Rectal smooth muscle tissue (tissue), 1 donor: Measurements from ENCODE around the gene ESR2.

Source experiments
- H3K27ac ChIP-seq: one replicate; pipeline ENCODE4 v1.7.0; 2013; ENCODE audit warnings: low read depth, low read length, inconsistent platforms
- H3K27me3 ChIP-seq: one replicate; pipeline ENCODE4 v1.7.0; 2013; ENCODE audit warnings: low read length; ENCODE audit not compliant: control insufficient read depth, insufficient read depth
- H3K36me3 ChIP-seq: one replicate; pipeline ENCODE4 v1.7.0; 2013; ENCODE audit warnings: low read length; ENCODE audit not compliant: control insufficient read depth, insufficient read depth
- H3K4me1 ChIP-seq: one replicate; pipeline ENCODE4 v1.7.0; 2013; ENCODE audit warnings: low read length; ENCODE audit not compliant: control insufficient read depth, insufficient read depth
- H3K4me3 ChIP-seq: one replicate; pipeline ENCODE4 v1.7.0; 2013; ENCODE audit warnings: low read length
- H3K9ac ChIP-seq: one replicate; pipeline ENCODE4 v1.7.0; 2013; ENCODE audit warnings: low read length

Gene ESR2

DNA sequence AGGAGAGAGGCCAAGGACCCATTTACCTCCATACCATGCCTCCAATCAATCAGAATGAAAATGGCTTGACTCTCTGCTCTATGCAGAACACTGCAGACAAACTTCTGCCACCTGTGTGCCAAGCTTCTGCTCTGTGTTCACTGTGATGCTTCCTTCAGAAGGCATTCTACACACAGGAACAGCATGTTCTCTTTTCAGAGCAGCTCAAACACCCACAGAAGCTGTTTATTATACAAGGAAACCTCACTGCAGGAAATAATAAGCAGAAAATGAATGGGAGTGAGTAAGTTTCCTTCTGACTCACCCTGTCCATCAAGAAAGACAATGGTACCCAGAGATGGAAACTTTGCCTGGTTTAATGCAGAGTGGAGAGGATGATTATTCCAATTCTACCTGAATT lies 2.4 kb upstream of the ESR2 start:
- no peak overlapping the region for H3K27ac ChIP-seq
- H3K4me1 ChIP-seq = no peaks in the 10 kb centered on the region
- no peak overlapping the region for H3K4me3 ChIP-seq
- no peak overlapping the region for H3K9ac ChIP-seq
- H3K36me3 ChIP-seq = no peaks in the 10 kb centered on the region
- no peaks in the 10 kb centered on the region for H3K27me3 ChIP-seq

DNA sequence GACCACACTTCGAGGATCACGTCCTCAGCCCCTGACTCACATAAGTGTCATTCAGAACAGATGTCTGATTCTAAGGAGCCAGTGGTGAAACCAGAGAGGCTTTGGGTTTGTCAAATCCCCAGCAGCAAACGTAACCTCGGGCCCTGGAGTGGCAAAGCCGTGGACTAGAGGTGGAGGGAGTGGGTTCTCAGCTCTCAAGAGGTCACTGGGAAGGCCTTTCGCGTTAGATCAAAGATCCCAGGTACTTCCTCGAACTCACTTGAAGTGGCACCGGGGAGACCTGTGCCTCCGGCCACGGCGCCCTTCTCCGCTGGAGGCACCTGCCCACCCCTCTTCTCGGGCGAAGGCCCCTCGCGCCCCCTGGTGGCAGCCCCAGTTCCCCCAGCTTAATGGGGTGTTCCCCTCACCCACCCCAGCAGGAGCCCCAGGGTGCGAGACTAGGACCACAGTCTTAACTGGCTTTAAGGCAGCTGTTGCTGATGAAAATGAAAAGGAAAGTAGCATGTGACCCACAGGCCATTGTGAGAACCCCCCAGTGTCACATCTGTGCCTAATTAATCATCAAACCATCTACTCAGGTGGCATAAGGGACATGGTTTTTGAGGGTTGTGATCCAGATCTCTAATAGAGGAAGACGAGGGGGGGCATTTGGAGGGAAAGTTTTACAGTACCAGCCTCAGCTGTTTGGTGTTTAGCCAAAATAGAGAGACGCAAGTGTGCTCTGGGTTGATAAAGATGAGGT lies 672 bp upstream of the ESR2 start:
- Histone ChIP-seq H3K27ac (no peak overlapping the region), H3K4me3 (peak overlapping the region; percentile 60), H3K4me1 (no peaks in the 10 kb centered on the region), H3K9ac (no peak overlapping the region), H3K27me3 (no peaks in the 10 kb centered on the region), H3K36me3 (no peaks in the 10 kb centered on the region)

DNA sequence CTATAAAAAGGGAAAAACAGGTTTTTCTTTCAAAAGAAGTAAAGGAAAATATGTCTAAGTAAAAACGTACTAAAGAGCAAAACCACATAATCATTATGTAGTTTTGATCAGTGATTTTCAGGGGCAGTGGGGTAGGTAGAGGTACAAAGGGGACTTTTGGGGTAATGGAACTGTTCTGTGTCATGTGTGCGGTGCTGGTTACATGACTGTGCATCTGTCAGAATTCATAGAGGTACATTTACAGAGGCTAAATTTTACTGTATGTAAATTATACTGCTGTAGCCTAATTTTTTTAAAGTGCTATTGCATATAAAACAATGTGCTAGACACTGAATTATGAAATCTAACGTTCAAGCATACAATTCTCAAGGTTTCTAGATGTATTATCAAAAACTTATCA lies 2.0 kb downstream of the ESR2 start:
- Histone ChIP-seq H3K27me3 (no peaks in the 10 kb centered on the region), H3K36me3 (no peaks in the 10 kb centered on the region), H3K27ac (no peak overlapping the region), H3K4me3 (no peak overlapping the region), H3K9ac (no peak overlapping the region), H3K4me1 (no peaks in the 10 kb centered on the region)

DNA sequence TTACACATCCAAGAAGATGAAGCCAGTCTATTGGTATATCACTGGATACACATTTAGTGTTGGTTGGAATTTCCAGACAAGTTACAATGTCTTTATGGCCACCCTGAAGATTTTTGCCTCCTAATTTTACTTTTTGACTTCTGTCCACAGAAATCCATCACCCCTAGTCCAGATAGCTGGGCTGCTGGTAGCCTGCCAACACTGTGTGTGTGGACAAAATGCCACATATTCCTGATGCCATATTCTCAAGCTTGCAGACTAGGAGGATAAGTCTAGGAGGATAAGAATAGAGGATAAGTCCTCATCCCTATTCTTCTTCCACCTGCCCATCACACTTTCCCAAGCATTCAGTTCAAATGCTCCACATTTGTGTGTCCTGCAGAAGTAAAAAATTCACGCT lies 4.6 kb downstream of the ESR2 start:
- no peak overlapping the region for H3K9ac ChIP-seq
- no peaks in the 10 kb centered on the region for H3K27me3 ChIP-seq
- no peaks in the 10 kb centered on the region for H3K4me1 ChIP-seq
- H3K36me3 ChIP-seq = no peaks in the 10 kb centered on the region
- H3K27ac ChIP-seq = no peak overlapping the region
- no peak overlapping the region for H3K4me3 ChIP-seq

DNA sequence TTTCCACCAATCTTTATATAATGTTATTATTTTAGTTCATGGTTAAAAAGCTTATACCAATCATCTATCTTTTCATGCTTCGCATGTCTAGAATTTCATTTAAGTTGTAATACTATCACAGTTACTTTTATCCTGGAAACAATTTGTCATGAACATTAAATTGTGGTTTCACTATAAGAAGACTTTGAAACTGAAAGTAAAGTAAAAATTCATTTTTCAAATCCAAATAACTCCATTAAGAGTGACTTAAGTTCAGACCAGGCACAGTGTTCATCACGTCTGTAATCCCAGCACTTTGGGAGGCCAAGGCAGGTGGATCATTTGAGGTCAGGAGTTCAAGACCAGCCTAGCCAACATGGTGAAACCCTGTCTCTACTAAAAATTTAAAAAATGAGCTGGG lies 12.4 kb downstream of the ESR2 start:
- no peaks in the 10 kb centered on the region for H3K36me3 ChIP-seq
- H3K4me3 ChIP-seq = no peak overlapping the region
- no peak overlapping the region for H3K9ac ChIP-seq
- no peak overlapping the region for H3K27ac ChIP-seq
- H3K4me1 ChIP-seq = no peaks in the 10 kb centered on the region
- no peaks in the 10 kb centered on the region for H3K27me3 ChIP-seq

DNA sequence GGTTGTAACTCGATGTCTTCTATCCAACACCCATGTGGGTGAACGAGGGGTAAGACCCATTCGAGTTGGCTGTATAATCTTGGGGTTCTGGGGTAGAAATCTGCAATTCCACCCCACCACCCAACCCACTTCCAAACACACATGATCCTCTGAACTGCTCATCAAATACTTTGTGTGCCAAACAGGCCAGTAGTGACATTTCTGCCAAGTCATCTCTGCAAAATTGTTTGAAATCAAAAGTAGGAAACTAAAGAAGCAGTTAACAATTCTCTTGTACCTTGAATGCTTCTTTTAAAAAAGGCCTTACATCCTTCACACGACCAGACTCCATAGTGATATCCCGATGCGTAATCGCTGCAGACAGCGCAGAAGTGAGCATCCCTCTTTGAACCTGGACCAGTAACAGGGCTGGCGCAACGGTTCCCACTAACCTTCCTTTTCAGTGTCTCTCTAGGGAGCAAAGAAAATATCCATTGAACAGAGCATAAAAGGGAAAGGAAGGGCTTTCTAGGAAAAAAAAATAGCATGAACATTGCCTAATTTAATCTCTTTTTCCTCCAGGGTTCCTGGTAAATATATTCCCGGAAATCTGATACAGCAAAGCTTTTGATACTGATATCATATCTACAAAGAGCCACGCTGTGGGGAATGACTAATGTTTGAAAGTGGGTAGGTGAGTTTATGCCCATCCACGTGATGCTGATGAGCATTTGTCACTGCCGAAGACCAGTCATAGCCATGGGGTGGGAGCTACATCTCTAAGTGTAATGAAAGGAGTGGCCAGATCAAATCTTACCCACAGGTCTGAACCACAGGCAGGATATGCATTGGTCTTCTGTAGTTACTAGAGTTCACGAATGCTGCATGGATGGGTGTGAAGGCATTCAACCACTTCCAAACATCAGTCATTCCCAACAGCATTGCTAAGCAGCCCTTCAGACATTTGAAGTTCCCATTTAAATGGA lies 14.2 kb downstream of the ESR2 start:
- Histone ChIP-seq H3K4me1 (no peaks in the 10 kb centered on the region), H3K27ac (no peak overlapping the region), H3K36me3 (no peaks in the 10 kb centered on the region), H3K27me3 (no peaks in the 10 kb centered on the region), H3K4me3 (no peak overlapping the region), H3K9ac (no peak overlapping the region)

DNA sequence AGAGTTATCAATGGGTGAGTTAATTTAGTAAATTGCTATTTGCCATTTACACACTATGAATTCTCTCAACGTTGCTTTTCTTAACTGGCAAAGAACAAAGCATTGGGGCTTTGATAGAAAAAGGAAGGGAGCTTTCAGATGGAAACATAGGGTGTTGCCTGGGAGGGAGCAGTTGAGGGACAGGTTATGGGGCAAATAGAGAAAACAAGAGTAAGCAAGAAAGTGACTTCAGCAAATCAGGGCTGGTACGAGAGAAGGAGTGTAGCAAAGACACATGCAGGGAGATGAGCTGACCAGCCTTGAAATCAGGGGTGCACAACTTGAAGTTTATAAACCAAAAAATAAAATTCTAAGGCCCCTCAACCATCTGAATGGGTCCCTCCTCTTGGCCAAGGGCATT lies 15.7 kb downstream of the ESR2 start:
- Histone ChIP-seq H3K9ac (no peak overlapping the region), H3K27me3 (no peaks in the 10 kb centered on the region), H3K36me3 (no peaks in the 10 kb centered on the region), H3K4me1 (no peaks in the 10 kb centered on the region), H3K27ac (no peak overlapping the region), H3K4me3 (no peak overlapping the region)

DNA sequence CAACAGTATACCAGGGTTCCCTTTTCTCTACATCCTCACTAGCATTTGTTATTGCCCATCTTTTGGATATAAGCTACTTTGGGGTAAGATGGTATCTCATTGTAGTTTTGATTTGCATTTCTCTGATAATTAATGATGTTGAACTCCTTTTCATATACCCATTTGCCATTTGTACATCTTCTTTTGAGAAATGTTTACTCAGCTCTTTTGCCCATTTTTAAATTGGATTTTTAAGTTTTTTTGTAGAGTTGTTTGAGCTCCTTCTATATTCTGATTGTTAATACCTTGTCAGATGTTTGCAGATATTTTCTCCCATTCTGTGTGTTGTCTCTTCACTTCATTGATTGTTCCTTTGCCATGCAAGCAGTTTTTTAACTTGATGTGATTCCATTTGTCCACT lies 22.2 kb downstream of the ESR2 start:
- no peak overlapping the region for H3K9ac ChIP-seq

DNA sequence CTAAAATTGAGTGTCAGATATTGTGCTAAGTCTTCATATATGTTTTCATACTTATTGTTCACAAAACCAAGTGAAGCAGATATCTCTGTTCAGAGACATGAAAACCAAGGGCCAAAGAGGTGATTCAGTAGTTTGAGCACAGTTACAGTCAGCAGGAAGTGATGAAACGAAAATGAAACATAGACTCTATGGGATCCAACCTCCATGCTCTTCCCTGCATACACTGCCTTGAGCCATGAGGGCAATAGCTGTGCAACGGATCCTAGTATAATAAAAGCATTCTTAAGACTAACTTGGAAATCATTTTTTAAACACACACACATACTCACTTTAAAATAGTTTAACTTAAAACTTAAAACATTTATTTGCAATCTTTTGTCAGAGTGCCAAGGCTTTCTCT lies 27.9 kb downstream of the ESR2 start:
- H3K27ac ChIP-seq = no peak overlapping the region
- H3K27me3 ChIP-seq = no peaks in the 10 kb centered on the region
- no peaks in the 10 kb centered on the region for H3K36me3 ChIP-seq
- H3K4me3 ChIP-seq = no peak overlapping the region
- H3K9ac ChIP-seq = no peak overlapping the region
- H3K4me1 ChIP-seq = no peaks in the 10 kb centered on the region

More for the DNA sequence above, 22.2 kb downstream of the ESR2 start:
- H3K4me1 ChIP-seq = no peaks in the 10 kb centered on the region
- no peaks in the 10 kb centered on the region for H3K36me3 ChIP-seq
- no peak overlapping the region for H3K4me3 ChIP-seq
- no peaks in the 10 kb centered on the region for H3K27me3 ChIP-seq
- H3K27ac ChIP-seq = no peak overlapping the region

DNA sequence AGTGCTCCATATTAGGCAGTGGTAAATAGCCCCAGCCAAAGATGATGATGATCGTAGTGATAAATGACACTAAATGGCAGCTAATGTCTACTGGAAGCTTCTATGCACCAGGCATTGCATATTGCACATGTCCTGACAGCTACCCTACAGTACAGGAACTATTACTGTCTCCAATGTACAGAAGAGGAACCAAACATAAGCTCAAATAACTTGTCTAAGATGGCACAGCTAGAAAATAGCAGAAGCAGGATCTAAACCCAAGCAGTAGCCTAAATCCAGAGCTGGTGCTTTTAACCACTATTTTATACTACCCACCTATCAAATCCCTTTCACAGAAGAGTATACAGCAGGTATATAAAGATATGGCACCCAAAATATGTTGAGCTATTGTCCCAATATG lies 28.9 kb downstream of the ESR2 start:
- H3K9ac ChIP-seq = no peak overlapping the region
- no peak overlapping the region for H3K4me3 ChIP-seq
- no peaks in the 10 kb centered on the region for H3K27me3 ChIP-seq
- no peak overlapping the region for H3K27ac ChIP-seq
- no peaks in the 10 kb centered on the region for H3K4me1 ChIP-seq
- H3K36me3 ChIP-seq = no peaks in the 10 kb centered on the region

DNA sequence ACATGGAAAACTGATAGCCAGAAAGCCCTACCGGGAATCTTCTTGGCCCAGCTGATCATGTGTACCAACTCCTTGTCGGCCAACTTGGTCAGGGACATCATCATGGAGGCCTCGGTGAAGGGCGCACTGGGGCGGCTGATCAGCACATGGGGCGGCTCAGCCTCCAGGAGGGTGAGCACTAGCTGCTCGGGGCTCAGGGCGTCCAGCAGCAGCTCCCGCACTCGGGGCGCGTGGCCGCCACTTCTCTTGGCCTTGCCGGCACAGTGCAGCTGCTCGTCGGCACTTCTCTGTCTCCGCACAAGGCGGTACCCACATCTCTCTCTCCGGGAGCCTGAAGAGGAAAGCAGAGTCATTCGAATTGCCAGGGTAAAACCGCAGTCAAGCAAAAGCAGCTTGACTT lies 33.8 kb downstream of the ESR2 start:
- H3K9ac ChIP-seq = no peak overlapping the region
- H3K27ac ChIP-seq = no peak overlapping the region
- H3K27me3 ChIP-seq = no peaks in the 10 kb centered on the region
- H3K36me3 ChIP-seq = no peaks in the 10 kb centered on the region
- no peaks in the 10 kb centered on the region for H3K4me1 ChIP-seq
- H3K4me3 ChIP-seq = no peak overlapping the region

DNA sequence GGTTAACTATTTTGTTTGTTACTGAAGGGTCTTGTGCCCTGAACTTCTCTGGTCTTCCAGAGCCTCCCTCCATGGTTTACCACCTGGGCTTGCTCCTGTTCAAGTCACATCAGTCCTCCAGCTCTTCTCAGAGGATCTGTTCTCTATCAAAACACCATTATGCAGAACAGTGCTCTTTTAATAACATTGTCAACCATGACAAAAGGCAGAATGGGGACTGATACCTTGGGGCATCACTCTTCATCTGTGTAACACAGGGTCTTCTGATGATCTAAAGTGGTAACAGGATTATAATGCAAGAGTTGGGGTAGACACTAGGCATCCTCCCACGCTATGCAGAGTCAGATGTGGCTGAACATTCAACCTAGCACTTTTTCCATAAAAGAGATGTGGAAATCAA lies 38.4 kb downstream of the ESR2 start:
- Histone ChIP-seq H3K4me1 (no peaks in the 10 kb centered on the region), H3K27me3 (no peaks in the 10 kb centered on the region), H3K27ac (no peak overlapping the region), H3K36me3 (no peaks in the 10 kb centered on the region), H3K4me3 (no peak overlapping the region), H3K9ac (no peak overlapping the region)
